H1 (cell line): ENCODE data around the gene JUP. TPM values are rescaled to one million over a fixed set of nuclear protein-coding genes. Genes with fewer than 3 reads are reported as not detected.

ENCODE experiments used
- CTCF ChIA-PET: fragments of 300-600 bp; sonication (Branson Sonifier 250); formaldehyde crosslinking; loops from one replicate; lab custom pipeline; 2021; ENCODE audit not compliant: partially characterized antibody; lab: Charles Lee
- POLR2A ChIA-PET: fragments of 300-600 bp; sonication (Branson Sonifier 250); formaldehyde crosslinking; loops from one replicate; lab custom pipeline; 2021; ENCODE audit warnings: inconsistent platforms; ENCODE audit not compliant: partially characterized antibody; lab: Charles Lee
- DNase-seq, 2 experiments: peaks; one replicate each; pipeline versions ENCODE4 v3.0.0 to v3.0.0-alpha.2; 2010 to 2022; ENCODE audit warnings: low spot score in 2 of 2, low read depth in 1 of 2, mixed read lengths in 1 of 2
- FAIRE-seq: peaks from 2 replicates; lab custom pipeline; 2011; peaks lifted over from hg19 to GRCh38; lab: Jason Lieb, UNC
- H2AFZ ChIP-seq: 2 replicates; pipeline ENCODE4 v1.8.1; 2012; ENCODE audit warnings: low read length, inconsistent platforms
- H2AK5ac ChIP-seq: 2 replicates; pipeline ENCODE4 v1.6.1; 2013; ENCODE audit warnings: low read depth, low read length
- H2BK120ac ChIP-seq: replicated peaks from 2 replicates; pipeline ENCODE3; 2013; ENCODE audit warnings: low read depth, low read length, inconsistent platforms
- H2BK12ac ChIP-seq: 2 replicates; pipeline ENCODE4 v1.6.1; 2013; ENCODE audit warnings: low read depth, low read length
- H2BK15ac ChIP-seq: 2 replicates; pipeline ENCODE4 v1.6.1; 2013; ENCODE audit warnings: low read length
- H2BK20ac ChIP-seq: 2 replicates; pipeline ENCODE4 v1.6.1; 2013; ENCODE audit warnings: low read length
- H2BK5ac ChIP-seq: 2 replicates; pipeline ENCODE4 v1.6.1; 2013; ENCODE audit warnings: low read depth, low read length
- H3K14ac ChIP-seq: 2 replicates; pipeline ENCODE4 v1.6.1; 2013; ENCODE audit warnings: inconsistent platforms; ENCODE audit not compliant: insufficient read length
- H3K18ac ChIP-seq: 2 replicates; pipeline ENCODE4 v1.6.1; 2013; ENCODE audit warnings: low read length; ENCODE audit errors: extremely low read depth
- H3K23ac ChIP-seq: 2 replicates; pipeline ENCODE4 v1.6.1; 2013; ENCODE audit warnings: inconsistent platforms; ENCODE audit not compliant: insufficient read length
- H3K23me2 ChIP-seq: 2 replicates; pipeline ENCODE4 v1.6.1; 2013; ENCODE audit warnings: low read depth, low read length
- H3K27ac ChIP-seq: 2 replicates; pipeline ENCODE4 v1.6.1; 2011; ENCODE audit warnings: low read depth, low read length, inconsistent platforms
- H3K27me3 ChIP-seq, 4 experiments: replicated peaks in 1 of 4; 1 replicate in 1 of 4; 2 replicates in 3 of 4; pipeline versions ENCODE4 v1.6.1 to v1.8.1; 2011 to 2013; ENCODE audit warnings: low read length in 3 of 4, mild to moderate bottlenecking in 3 of 4, inconsistent platforms in 2 of 4, mixed read lengths in 2 of 4, moderate library complexity in 1 of 4; ENCODE audit not compliant: control insufficient read depth in 3 of 4, insufficient read depth in 3 of 4; ENCODE audit errors: extremely low read depth in 1 of 4
- H3K36me3 ChIP-seq, 4 experiments: 2 replicates each; pipeline versions ENCODE4 v1.6.1 to v1.8.1; 2011 to 2013; ENCODE audit warnings: mild to moderate bottlenecking in 4 of 4, low read length in 3 of 4, moderate library complexity in 2 of 4, control low read depth in 1 of 4, inconsistent platforms in 1 of 4; ENCODE audit not compliant: insufficient read depth in 4 of 4, control insufficient read depth in 2 of 4
- H3K4ac ChIP-seq: replicated peaks from 2 replicates; pipeline ENCODE3; 2013; ENCODE audit warnings: low read length, low read depth, mixed read lengths, inconsistent platforms; ENCODE audit not compliant: insufficient read length
- H3K4me1 ChIP-seq, 4 experiments: replicated peaks in 1 of 4; 1 replicate in 1 of 4; 2 replicates in 3 of 4; pipeline versions ENCODE4 v1.6.1 to v1.8.1; 2011 to 2013; ENCODE audit warnings: low read length in 3 of 4, inconsistent platforms in 2 of 4, mixed read lengths in 1 of 4; ENCODE audit not compliant: insufficient read depth in 4 of 4, control insufficient read depth in 3 of 4
- H3K4me2 ChIP-seq, 2 experiments: 2 replicates each; pipeline versions ENCODE4 v1.6.1 to v1.8.1; 2011 to 2013; ENCODE audit warnings: low read depth in 2 of 2, low read length in 2 of 2, control low read depth in 1 of 2, inconsistent platforms in 1 of 2, mild to moderate bottlenecking in 1 of 2; ENCODE audit not compliant: insufficient read depth in 1 of 2
- H3K4me3 ChIP-seq, 4 experiments: fragments of 200-600, 300-600 bp in 1 of 4; sonication (generic), shearing (Covaris generic), sonication (Bioruptor Twin) in 1 of 4; 2 replicates each; pipeline versions ENCODE4 v1.5.1 to v1.8.1; 2011 to 2016; ENCODE audit warnings: low read length in 4 of 4, low read depth in 3 of 4, control low read depth in 2 of 4, inconsistent platforms in 2 of 4, mild to moderate bottlenecking in 2 of 4, mixed read lengths in 1 of 4, moderate library complexity in 1 of 4; ENCODE audit not compliant: insufficient read depth in 2 of 4; ENCODE audit errors: extremely low read depth in 1 of 4
- H3K56ac ChIP-seq: replicated peaks from 2 replicates; pipeline ENCODE3; 2013; ENCODE audit warnings: low read depth, mild to moderate bottlenecking, mixed read lengths, low read length, inconsistent platforms; ENCODE audit not compliant: insufficient read length
- H3K79me1 ChIP-seq: 2 replicates; pipeline ENCODE4 v1.6.1; 2013; ENCODE audit warnings: low read depth, low read length, control low read depth
- H3K79me2 ChIP-seq, 2 experiments: 2 replicates each; pipeline versions ENCODE4 v1.6.1 to v1.8.1; 2012 to 2013; ENCODE audit warnings: low read length in 2 of 2, mild to moderate bottlenecking in 2 of 2, inconsistent platforms in 1 of 2; ENCODE audit not compliant: insufficient read depth in 2 of 2, control insufficient read depth in 1 of 2
- H3K9ac ChIP-seq, 4 experiments: replicated peaks in 1 of 4; 1 replicate in 1 of 4; 2 replicates in 3 of 4; pipeline versions ENCODE4 v1.6.1 to v1.8.1; 2011 to 2013; ENCODE audit warnings: low read depth in 3 of 4, low read length in 3 of 4, control low read depth in 2 of 4, mild to moderate bottlenecking in 2 of 4, moderate library complexity in 2 of 4, inconsistent platforms in 1 of 4; ENCODE audit errors: extremely low read depth in 1 of 4
- H3K9me3 ChIP-seq, 2 experiments: 2 replicates each; pipeline versions ENCODE4 v1.6.1 to v1.8.1; 2012 to 2013; ENCODE audit warnings: mild to moderate bottlenecking in 2 of 2, moderate library complexity in 2 of 2, control low read depth in 1 of 2, inconsistent platforms in 1 of 2, low read depth in 1 of 2, low read length in 1 of 2, mixed read lengths in 1 of 2; ENCODE audit not compliant: insufficient read depth in 2 of 2
- H4K20me1 ChIP-seq, 2 experiments: replicated peaks in 1 of 2; 2 replicates each; pipeline versions ENCODE3 to v1.8.1; 2011 to 2013; ENCODE audit warnings: inconsistent platforms in 2 of 2, low read length in 2 of 2, mild to moderate bottlenecking in 1 of 2; ENCODE audit not compliant: insufficient read depth in 2 of 2, control insufficient read depth in 1 of 2
- H4K5ac ChIP-seq: 2 replicates; pipeline ENCODE4 v1.6.1; 2013; ENCODE audit warnings: low read length, low read depth, mixed read lengths, inconsistent platforms; ENCODE audit not compliant: insufficient read length
- H4K8ac ChIP-seq: 2 replicates; pipeline ENCODE4 v1.8.0; 2013; ENCODE audit warnings: mild to moderate bottlenecking, moderate library complexity, low read length, inconsistent platforms; ENCODE audit not compliant: insufficient read depth; ENCODE audit errors: extremely low read depth
- H4K91ac ChIP-seq: replicated peaks from 2 replicates; pipeline ENCODE3; 2013; ENCODE audit warnings: low read length, mixed read lengths, inconsistent platforms; ENCODE audit not compliant: insufficient read length
- EZH2 ChIP-seq: fragments of 200-600 bp; sonication (generic); IDR thresholded peaks from 2 replicates; pipeline ENCODE4 v1.7.1; 2012; ENCODE audit warnings: low read depth, mild to moderate bottlenecking, moderate library complexity, low read length, inconsistent platforms; ENCODE audit not compliant: severe bottlenecking
- SIX5 ChIP-seq: IDR thresholded peaks from 2 replicates; pipeline ENCODE4 v1.6.1; 2011; ENCODE audit warnings: mild to moderate bottlenecking, low read depth, low read length
- WGBS, 2 experiments: shearing (Covaris generic) in 1 of 2; methylation state at CpG; one replicate each; pipeline versions ENCODE4 v1.1.6 to v1.1.7; 2013 to 2015; ENCODE audit warnings: low lambda C conversion rate in 2 of 2, mixed read lengths in 2 of 2, inconsistent platforms in 1 of 2, low coverage in 1 of 2, missing lambda C conversion rate in 1 of 2; ENCODE audit not compliant: insufficient replicate concordance in 2 of 2, insufficient coverage in 1 of 2, insufficient read length in 1 of 2; ENCODE audit errors: extremely low coverage in 1 of 2, missing lambda C conversion rate in 1 of 2; 5-methylcytosine and 5-hydroxymethylcytosine counted together
- polyA plus RNA-seq, 7 experiments: library from polyadenylated mRNA; depleted of rRNA in 3 of 7; stranded (reverse) in 5 of 7; unstranded in 2 of 7; fragments of >200 nt in 5 of 7; fragments of 200-250 nt in 2 of 7; gene quantifications; 1 replicate in 5 of 7; 2 replicates in 1 of 7; 4 replicates in 1 of 7; pipeline versions ENCODE4 v1.2.1 to v1.2.3, GENCODE V29; 2011 to 2013; ENCODE audit warnings: missing spikeins in 2 of 7, mixed read lengths in 2 of 7
- total RNA-seq: library from RNA; stranded (reverse); fragmentation: NEBNext Ultra II Directional; extraction: Animal tissue kit (Norgen Biotek cat#: 25700); gene quantifications from 2 replicates; pipeline ENCODE4 v1.2.1, GENCODE V29; 2021
- TF ChIP-seq, protein P1 (sequence below): IDR thresholded peaks from 2 replicates; pipeline ENCODE4 v1.6.1; 2012; ENCODE audit warnings: low read length, inconsistent platforms
- TF ChIP-seq, protein P2 (sequence below), 3 experiments: IDR thresholded peaks; 1 replicate in 2 of 3; 2 replicates in 1 of 3; pipeline versions ENCODE4 v1.5.1 to v1.6.1; 2011; ENCODE audit warnings: low read length in 3 of 3, mild to moderate bottlenecking in 3 of 3, inconsistent platforms in 2 of 3, low read depth in 1 of 3, moderate library complexity in 1 of 3; ENCODE audit not compliant: insufficient read depth in 1 of 3; ENCODE audit errors: control extremely low read depth in 1 of 3

JUP gene
- total and polyA plus RNA-seq, 2 of the 8 experiments (the other 6 are each of a cell fraction or from before 2014, with no cell fraction given) = 62.8 to 102 TPM

DNA sequence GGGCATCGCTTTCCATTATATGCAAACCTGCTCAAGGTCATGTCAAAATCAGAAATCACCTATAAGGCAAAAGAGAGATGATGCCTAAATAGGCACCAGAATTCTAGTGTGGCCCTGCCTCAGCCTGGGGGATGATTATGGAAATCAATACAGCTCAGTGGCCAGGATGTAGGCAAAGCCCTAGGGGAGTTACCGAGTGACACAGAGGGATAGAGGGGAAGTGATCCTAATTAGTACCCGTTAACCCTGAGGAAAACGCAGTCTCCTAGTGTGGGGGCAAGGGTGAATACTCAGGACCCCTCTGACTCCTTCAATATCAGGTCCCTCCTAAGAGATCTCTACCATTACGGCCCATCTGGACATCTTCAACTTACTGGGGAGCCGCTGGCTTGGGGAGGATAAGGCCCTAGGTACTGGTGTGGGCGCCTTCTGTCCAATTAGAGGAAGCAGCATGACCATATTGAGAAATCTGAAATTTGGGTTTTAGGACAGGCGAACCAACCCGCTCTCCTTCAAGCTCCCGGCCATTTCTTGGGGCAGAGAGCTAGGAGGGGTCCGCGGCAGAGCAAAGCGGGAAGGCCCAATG, 48.8 kb upstream of the JUP start:
- H3K9me3 ChIP-seq = no peaks in the 10 kb centered on the region
- no peak for FAIRE-seq
- no peak overlapping the region for H3K27ac ChIP-seq

More for the DNA sequence above, 48.8 kb upstream of the JUP start:
- H3K4me1 ChIP-seq = peaks cover 0 to 5% (median 0%) of the 10 kb centered on the region in 4 experiments; a peak in 1 of 7 replicates
- H4K91ac ChIP-seq = no peak overlapping the region
- no peak overlapping the region for H2BK120ac ChIP-seq
- no peak overlapping the region for H4K8ac ChIP-seq
- no peak overlapping the region for H3K4ac ChIP-seq
- H4K5ac ChIP-seq = no peak overlapping the region
- peak overlapping the region; percentile 42; the same call in 1 of the 2 replicates for H2AFZ ChIP-seq
- no peak overlapping the region for H3K23ac ChIP-seq
- no peak for DNase-seq
- H3K56ac ChIP-seq = peak overlapping the region; percentile 46
- CTCF ChIA-PET = interaction anchor here (1.0 to 2.3 kb wide), 4 partner anchors 12 to 41 kb away, joined by 3 to 6 read pairs (median 3); no protein-coding TSS in a partner anchor
- peak overlapping the region; percentile 74 to 96 (median 82) for H3K4me3 ChIP-seq
- H3K79me2 ChIP-seq = no peaks in the 10 kb centered on the region
- POLR2A ChIA-PET = interaction anchor here (1.1 to 3.3 kb wide), 11 partner anchors 10 to 145 kb away, joined by 3 to 18 read pairs (median 5); partner anchors contain the start of genes ACLY, FKBP10 and JUP
- peak overlapping the region; percentile 80 to 83 for H3K4me2 ChIP-seq
- TF ChIP-seq, protein P1, sequence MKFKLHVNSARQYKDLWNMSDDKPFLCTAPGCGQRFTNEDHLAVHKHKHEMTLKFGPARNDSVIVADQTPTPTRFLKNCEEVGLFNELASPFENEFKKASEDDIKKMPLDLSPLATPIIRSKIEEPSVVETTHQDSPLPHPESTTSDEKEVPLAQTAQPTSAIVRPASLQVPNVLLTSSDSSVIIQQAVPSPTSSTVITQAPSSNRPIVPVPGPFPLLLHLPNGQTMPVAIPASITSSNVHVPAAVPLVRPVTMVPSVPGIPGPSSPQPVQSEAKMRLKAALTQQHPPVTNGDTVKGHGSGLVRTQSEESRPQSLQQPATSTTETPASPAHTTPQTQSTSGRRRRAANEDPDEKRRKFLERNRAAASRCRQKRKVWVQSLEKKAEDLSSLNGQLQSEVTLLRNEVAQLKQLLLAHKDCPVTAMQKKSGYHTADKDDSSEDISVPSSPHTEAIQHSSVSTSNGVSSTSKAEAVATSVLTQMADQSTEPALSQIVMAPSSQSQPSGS = no peak
- TF ChIP-seq EZH2 (peak; percentile 31), SIX5 (no peak)
- TF ChIP-seq, protein P2, sequence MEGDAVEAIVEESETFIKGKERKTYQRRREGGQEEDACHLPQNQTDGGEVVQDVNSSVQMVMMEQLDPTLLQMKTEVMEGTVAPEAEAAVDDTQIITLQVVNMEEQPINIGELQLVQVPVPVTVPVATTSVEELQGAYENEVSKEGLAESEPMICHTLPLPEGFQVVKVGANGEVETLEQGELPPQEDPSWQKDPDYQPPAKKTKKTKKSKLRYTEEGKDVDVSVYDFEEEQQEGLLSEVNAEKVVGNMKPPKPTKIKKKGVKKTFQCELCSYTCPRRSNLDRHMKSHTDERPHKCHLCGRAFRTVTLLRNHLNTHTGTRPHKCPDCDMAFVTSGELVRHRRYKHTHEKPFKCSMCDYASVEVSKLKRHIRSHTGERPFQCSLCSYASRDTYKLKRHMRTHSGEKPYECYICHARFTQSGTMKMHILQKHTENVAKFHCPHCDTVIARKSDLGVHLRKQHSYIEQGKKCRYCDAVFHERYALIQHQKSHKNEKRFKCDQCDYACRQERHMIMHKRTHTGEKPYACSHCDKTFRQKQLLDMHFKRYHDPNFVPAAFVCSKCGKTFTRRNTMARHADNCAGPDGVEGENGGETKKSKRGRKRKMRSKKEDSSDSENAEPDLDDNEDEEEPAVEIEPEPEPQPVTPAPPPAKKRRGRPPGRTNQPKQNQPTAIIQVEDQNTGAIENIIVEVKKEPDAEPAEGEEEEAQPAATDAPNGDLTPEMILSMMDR (IDR thresholded peaks at IDR 0.05; ENCODE audit: control extremely low read depth in 1 of 3, insufficient read depth in 1 of 3, low read depth in 1 of 3, low read length in 3 of 3) = no peak
- H3K27me3 ChIP-seq = peaks cover 0 to 5% (median 0%) of the 10 kb centered on the region in 4 experiments; a peak in 1 of 7 replicates
- 24% methylated on average over 13 of the region's 13 CpGs; no CpG with 5 or more reads in 1 of the 2 experiments for WGBS, 2 experiments
- H3K9ac ChIP-seq = peak overlapping the region in 3 of 4 experiments; percentile 54 to 78 (median 62); a peak in 5 of 7 replicates
- H2AK5ac ChIP-seq = no peak overlapping the region
- no peak overlapping the region for H2BK15ac ChIP-seq
- H3K23me2 ChIP-seq = peaks cover 6% of the 10 kb centered on the region; the same call in 1 of the 2 replicates
- H2BK5ac ChIP-seq = 0 out of 2 replicates have a peak overlapping the region, but pooled peaks have one; percentile 35
- peaks cover 5% of the 10 kb centered on the region; the same call in 1 of the 2 replicates for H3K79me1 ChIP-seq
- no peaks in the 10 kb centered on the region for H4K20me1 ChIP-seq
- peaks cover 0 to 23% (median 7%) of the 10 kb centered on the region in 4 experiments; a peak in 4 of 8 replicates for H3K36me3 ChIP-seq
- no peak overlapping the region for H3K14ac ChIP-seq
- H2BK20ac ChIP-seq = no peak overlapping the region
- no peak overlapping the region for H3K18ac ChIP-seq
- no peak overlapping the region for H2BK12ac ChIP-seq
